NT2/D1 (cell line): ENCODE measurements around the gene MAPK12.

ENCODE experiments used
- SUZ12 ChIP-seq: IDR thresholded peaks from 2 replicates; pipeline ENCODE4 v1.6.1; 2011; ENCODE audit not compliant: insufficient read length, insufficient read depth; ENCODE audit errors: extremely low read depth
- YY1 ChIP-seq: IDR thresholded peaks from 2 replicates; pipeline ENCODE4 v1.6.1; 2011; ENCODE audit not compliant: insufficient read length, insufficient read depth
- ZNF274 ChIP-seq: IDR thresholded peaks from 2 replicates; pipeline ENCODE4 v1.6.1; 2011; ENCODE audit warnings: mild to moderate bottlenecking, low read depth, low read length

GRCh38 chr22:50274771-50275170, 13.3 kb upstream of the MAPK12 start:
- TF ChIP-seq ZNF274: no peak
- TF ChIP-seq SUZ12: no peak
- TF ChIP-seq YY1: no peak
